Measurements from ENCODE around the gene PMAIP1.

Gene PMAIP1

GRCh38 chr18:59916746-59917145 lies 16.9 kb downstream of the PMAIP1 start:
- DNase-seq: no peak

DNA sequence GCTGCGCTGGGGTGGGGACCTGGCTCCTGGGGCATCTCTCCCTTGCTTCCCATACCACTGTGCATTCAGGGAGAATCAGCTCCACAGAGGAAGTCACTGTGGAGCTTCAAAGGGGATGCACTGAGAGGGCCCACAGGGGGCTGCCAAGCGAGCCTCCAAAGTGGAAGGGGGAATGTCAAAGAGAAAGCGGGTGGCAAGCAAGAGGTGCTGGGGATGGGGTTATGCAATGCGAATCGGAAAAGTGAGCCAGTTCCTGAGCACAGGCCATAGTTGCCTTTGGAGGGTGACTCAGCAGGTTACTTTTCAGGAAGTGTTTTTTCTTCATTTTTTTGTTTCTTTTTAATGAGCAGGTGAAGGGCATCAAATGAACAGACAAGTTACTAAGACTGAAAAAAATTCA lies 17.6 kb downstream of the PMAIP1 start:
- no peak for DNase-seq

DNA sequence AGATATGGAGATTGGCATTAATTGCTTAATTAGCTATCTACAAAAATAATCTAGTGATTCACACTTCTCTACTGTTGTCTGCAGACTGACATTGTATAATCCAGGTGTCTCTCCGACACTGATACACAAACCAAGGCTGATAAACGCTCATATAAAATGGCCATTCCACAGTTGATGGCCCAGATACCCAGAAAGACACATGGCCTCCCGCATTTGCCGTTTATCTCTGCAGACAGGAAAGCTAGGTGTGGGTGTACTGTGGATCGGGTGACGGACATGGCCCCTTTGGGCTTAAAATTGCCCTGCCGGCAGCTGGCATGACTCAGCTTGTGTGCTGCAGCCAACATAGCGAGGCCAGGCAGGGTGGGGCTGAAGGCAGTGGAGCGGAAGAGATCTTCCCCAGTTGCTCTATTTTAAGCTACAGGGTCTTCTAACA lies 18.5 kb downstream of the PMAIP1 start:
- no peak for DNase-seq

GRCh38 chr18:59918997-59919396 lies 19.2 kb downstream of the PMAIP1 start:
- no peak for DNase-seq

DNA sequence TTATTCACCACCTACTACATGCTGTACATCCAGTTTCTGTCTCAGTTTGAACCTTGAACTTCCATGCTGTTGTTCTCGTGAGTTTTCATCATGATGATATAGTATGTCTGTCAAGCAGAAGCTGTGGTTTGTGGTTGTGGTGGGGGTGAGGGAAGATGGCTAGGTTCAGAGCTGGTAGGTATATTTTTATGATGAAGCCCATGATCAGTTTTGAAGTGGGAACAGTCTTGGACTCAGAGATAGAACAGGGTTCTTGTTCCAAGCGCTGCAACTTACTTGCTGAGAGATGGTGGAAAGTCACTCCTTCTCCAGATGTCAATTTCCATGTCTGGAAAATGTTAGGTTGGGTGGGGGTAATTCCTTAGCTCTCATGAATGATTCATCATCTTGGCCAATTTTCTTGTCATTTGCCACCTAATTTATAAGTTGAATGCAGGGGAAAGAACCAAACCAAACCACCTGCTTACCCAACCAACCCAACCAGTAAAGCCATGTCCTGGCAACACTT lies 21.6 kb downstream of the PMAIP1 start:
- DNase-seq: no peak

DNA sequence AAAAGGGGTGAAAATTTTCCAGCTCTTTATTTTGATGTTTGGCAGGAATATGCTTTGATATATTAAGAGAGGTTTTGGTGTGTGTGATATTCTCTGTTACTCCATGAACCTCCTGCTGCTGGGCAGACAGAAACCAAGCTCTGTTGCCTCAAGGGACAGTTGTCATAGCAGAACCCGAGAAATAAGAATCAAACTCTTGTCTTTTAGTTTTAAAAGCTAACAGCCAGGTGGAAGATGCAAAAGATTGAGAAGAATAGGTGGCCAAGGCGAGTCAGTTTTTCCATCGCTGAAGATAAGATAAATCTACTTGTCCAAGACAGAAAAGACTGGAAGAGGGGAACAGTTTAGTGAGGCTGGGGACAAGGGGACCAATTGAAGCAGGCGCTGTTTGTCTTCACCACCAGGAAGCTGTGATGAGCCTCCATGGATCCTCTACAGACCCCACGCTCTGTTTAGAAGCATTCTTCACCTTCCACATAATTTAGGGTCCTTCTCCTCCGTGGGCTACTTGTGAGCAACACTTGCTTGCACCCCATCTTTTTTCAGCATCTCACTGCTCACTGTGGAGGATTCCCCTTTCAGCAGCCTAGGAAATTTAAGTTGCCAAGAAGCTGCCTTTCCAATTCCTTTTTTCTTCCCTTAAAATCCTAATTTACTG lies 23.9 kb downstream of the PMAIP1 start:
- no peak for DNase-seq

GRCh38 chr18:59926131-59926530 lies 26.3 kb downstream of the PMAIP1 start:
- DNase-seq: no peak

- no peak for DNase-seq
These were observed 27.5 kb downstream of the PMAIP1 start for GRCh38 chr18:59927246-59927825.

GRCh38 chr18:59928201-59928600 lies 28.4 kb downstream of the PMAIP1 start:
- no peak for DNase-seq

- DNase-seq: no peak
These were observed 30.0 kb downstream of the PMAIP1 start for GRCh38 chr18:59929621-59930295.

- no peak for DNase-seq
These were observed 32.6 kb downstream of the PMAIP1 start for GRCh38 chr18:59932401-59932800.

- no peak for DNase-seq
These were observed 38.9 kb downstream of the PMAIP1 start for GRCh38 chr18:59938676-59939075.

- DNase-seq: no peak
These were observed 39.3 kb downstream of the PMAIP1 start for GRCh38 chr18:59939127-59939526.

- DNase-seq: no peak
These were observed 40.3 kb downstream of the PMAIP1 start for GRCh38 chr18:59940068-59940467.

DNA sequence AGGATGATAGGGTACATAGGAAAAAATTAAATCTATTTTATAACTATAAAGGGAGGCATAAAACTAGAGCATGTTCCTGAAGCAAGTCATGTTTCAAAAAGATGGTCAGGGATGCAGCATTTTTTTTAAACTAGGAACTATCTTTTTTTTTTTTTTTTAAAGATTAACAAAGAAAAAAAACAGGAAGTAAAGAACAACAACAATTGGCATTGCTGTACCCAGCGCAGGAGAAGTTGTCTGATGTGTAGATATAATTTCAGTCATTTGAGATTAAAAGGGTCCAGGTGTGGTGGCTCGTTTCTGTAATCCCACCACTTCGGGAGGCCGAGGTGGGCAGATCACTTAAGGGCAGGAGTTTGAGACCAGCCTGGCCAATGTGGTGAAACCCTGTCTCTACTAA lies 41.5 kb downstream of the PMAIP1 start:
- no peak for DNase-seq

DNA sequence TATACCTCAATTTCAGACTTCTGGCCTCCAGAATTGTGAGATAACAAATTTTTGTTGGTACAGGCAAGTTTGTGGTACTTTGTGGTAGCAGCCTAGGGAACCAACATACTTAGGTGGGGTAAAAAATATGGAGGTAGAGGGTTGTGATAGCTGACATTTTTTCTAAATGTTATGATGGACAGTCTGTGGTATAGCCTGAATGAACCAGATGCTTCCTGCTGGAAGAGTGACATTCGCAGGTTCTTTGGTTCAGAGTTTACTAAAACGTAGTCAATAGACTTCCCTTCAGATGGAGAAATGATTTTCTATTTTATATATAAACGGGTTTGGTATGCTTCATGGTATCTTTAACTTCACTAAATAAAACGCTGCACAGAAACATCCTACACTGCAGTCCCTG lies 42.8 kb downstream of the PMAIP1 start:
- no peak for DNase-seq

GRCh38 chr18:59945544-59945943 lies 45.7 kb downstream of the PMAIP1 start:
- DNase-seq: no peak

GRCh38 chr18:59950215-59950944 lies 50.6 kb downstream of the PMAIP1 start:
- DNase-seq: no peak

DNA sequence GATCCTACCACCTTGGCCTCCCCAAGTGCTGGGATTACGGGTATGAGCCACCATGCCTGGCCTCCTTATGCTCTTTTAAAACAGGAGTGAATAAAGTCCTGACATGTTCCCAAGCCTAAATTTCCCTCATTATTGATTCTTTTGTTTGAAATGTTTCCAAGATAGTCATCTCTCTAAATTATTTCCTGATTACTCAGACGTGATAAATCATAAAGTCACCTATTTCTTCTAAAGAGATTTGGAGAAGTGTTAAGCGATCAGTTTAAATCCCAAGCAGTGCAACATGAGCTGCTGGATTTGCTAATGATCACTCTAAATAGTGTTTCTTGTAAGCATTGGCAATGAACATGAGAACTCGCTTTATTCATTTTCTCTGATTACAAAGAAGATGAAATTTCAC lies 51.8 kb downstream of the PMAIP1 start:
- no peak for DNase-seq

GRCh38 chr18:59952283-59953007 lies 52.6 kb downstream of the PMAIP1 start:
- no peak for DNase-seq

All from stimulated activated CD4-positive, alpha-beta T cell treated with anti-CD3 and anti-CD28 coated beads, Interleukin-12 subunit alpha, Interleukin-12 subunit beta, amount 100 ng/mL, for 4 hours (primary cell).